HepG2 (cell line): ENCODE results near the gene TWNK. TPM values are rescaled to one million over a fixed set of nuclear protein-coding genes. Genes with fewer than 3 reads are reported as not detected.
A peak's percentile ranks its signal among the peaks of the same experiment; 100 is the strongest.

ENCODE experiments used
- ADNP ChIP-seq: sonication (generic); formaldehyde crosslinking; IDR thresholded peaks from 2 replicates; pipeline ENCODE4 v1.4.0; 2020; ENCODE audit warnings: missing genetic modification reagents
- ATF7-NPFF ChIP-seq: sonication (generic); formaldehyde crosslinking; IDR thresholded peaks from 2 replicates; pipeline ENCODE4 v1.8.1; 2023; ENCODE audit warnings: mild to moderate bottlenecking, low read depth, missing genetic modification reagents, moderate library complexity
- ATRX ChIP-seq: sonication (generic); formaldehyde crosslinking; IDR thresholded peaks from 2 replicates; pipeline ENCODE4 v1.4.0; 2020; ENCODE audit warnings: missing genetic modification reagents, borderline replicate concordance
- BRD4 ChIP-seq: sonication (generic); formaldehyde crosslinking; IDR thresholded peaks from 2 replicates; pipeline ENCODE4 v1.4.0; 2020; ENCODE audit warnings: missing genetic modification reagents
- CC2D1A ChIP-seq: sonication (generic); formaldehyde crosslinking; IDR thresholded peaks from 2 replicates; pipeline ENCODE4 v1.8.1; 2023; ENCODE audit warnings: mild to moderate bottlenecking, missing genetic modification reagents
- CEBPZ ChIP-seq: IDR thresholded peaks from 2 replicates; pipeline ENCODE4 v1.6.1; 2012; ENCODE audit warnings: low read length, improper control_type of control experiment
- NFYB ChIP-seq: sonication (generic); formaldehyde crosslinking; IDR thresholded peaks from 2 replicates; pipeline ENCODE4 v1.4.0; 2020; ENCODE audit warnings: missing genetic modification reagents
- PAX8 ChIP-seq: sonication (generic); formaldehyde crosslinking; IDR thresholded peaks from 2 replicates; pipeline ENCODE4 v1.8.0; 2022; ENCODE audit warnings: mild to moderate bottlenecking, missing genetic modification reagents, borderline replicate concordance
- PITX1 ChIP-seq: sonication (generic); formaldehyde crosslinking; IDR thresholded peaks from 2 replicates; pipeline ENCODE4 v1.5.1; 2020; ENCODE audit warnings: mild to moderate bottlenecking, missing genetic modification reagents
- RBM39 ChIP-seq: fragments of 200-400 bp; formaldehyde crosslinking; IDR thresholded peaks from one replicate; pipeline ENCODE4 v1.6.1; 2018; ENCODE audit warnings: antibody characterized with exemption, mild to moderate bottlenecking, low read depth, low read length; ENCODE audit not compliant: poor library complexity, severe bottlenecking
- RNF2 ChIP-seq: fragments of 450-650 bp; conservative IDR thresholded peaks from 2 replicates; pipeline ENCODE4 v1.6.1; 2016; ENCODE audit warnings: low read depth
- SMYD3 ChIP-seq: sonication (generic); formaldehyde crosslinking; IDR thresholded peaks from 2 replicates; pipeline ENCODE4 v1.8.1; 2023; ENCODE audit warnings: mild to moderate bottlenecking, missing genetic modification reagents
- XRCC5 ChIP-seq: fragments of 200-400 bp; formaldehyde crosslinking; optimal IDR thresholded peaks from 2 replicates; pipeline ENCODE3; 2017; ENCODE audit warnings: mild to moderate bottlenecking, low read length
- ZBTB21 ChIP-seq: sonication (generic); formaldehyde crosslinking; IDR thresholded peaks from 2 replicates; pipeline ENCODE4 v1.4.0; 2020; ENCODE audit warnings: missing genetic modification reagents
- ZFP90 ChIP-seq: sonication (generic); formaldehyde crosslinking; IDR thresholded peaks from 2 replicates; pipeline ENCODE4 v1.8.0; 2022; ENCODE audit warnings: missing genetic modification reagents, mild to moderate bottlenecking, inconsistent platforms, borderline replicate concordance
- ZNF143 ChIP-seq: sonication (generic); formaldehyde crosslinking; IDR thresholded peaks from 2 replicates; pipeline ENCODE4 v1.4.0; 2020; ENCODE audit warnings: missing genetic modification reagents
- ZNF446 ChIP-seq: sonication (generic); formaldehyde crosslinking; IDR thresholded peaks from 2 replicates; pipeline ENCODE4 v1.5.0; 2020; ENCODE audit warnings: mild to moderate bottlenecking, missing genetic modification reagents
- ZNF567 ChIP-seq: sonication (generic); formaldehyde crosslinking; IDR thresholded peaks from 2 replicates; pipeline ENCODE4 v1.8.1; 2023; ENCODE audit warnings: mild to moderate bottlenecking, missing genetic modification reagents, borderline replicate concordance
- ZNF605 ChIP-seq: sonication (generic); formaldehyde crosslinking; IDR thresholded peaks from 2 replicates; pipeline ENCODE4 v1.8.0; 2022; ENCODE audit warnings: mild to moderate bottlenecking, missing genetic modification reagents
- ZNF777 ChIP-seq: sonication (generic); formaldehyde crosslinking; IDR thresholded peaks from 2 replicates; pipeline ENCODE4 v1.4.0; 2020; ENCODE audit warnings: missing genetic modification reagents
- ZSCAN20 ChIP-seq: sonication (generic); formaldehyde crosslinking; IDR thresholded peaks from 2 replicates; pipeline ENCODE4 v1.4.0; 2020; ENCODE audit warnings: missing genetic modification reagents, mild to moderate bottlenecking, borderline replicate concordance
- polyA plus RNA-seq, 8 experiments: library from polyadenylated mRNA; depleted of rRNA in 3 of 8; stranded (reverse) in 7 of 8; unstranded in 1 of 8; fragments of >200 nt; fragmentation: Illumina TruSeq in 4 of 8; extraction: Trizol in 4 of 8; gene quantifications; 2 replicates each; pipeline versions ENCODE4 v1.2.1 to v1.2.3, GENCODE V29; 2011 to 2016; ENCODE audit warnings: low read depth in 4 of 8, missing spikeins in 1 of 8, mixed read lengths in 1 of 8; ENCODE audit not compliant: insufficient read depth in 1 of 8
- total RNA-seq, 5 experiments: library from RNA; depleted of rRNA; stranded (reverse); fragments of >200 nt; fragmentation: Illumina TruSeq; extraction: Trizol; gene quantifications; 2 replicates each; pipeline ENCODE4 v1.2.3, GENCODE V29; 2016; ENCODE audit warnings: low read depth in 1 of 5
- TF ChIP-seq, protein P1 (sequence below): IDR thresholded peaks from 2 replicates; pipeline ENCODE4 v1.4.0; 2020; ENCODE audit warnings: mild to moderate bottlenecking, missing genetic modification reagents
- TF ChIP-seq, protein P2 (sequence below): sonication (generic); formaldehyde crosslinking; IDR thresholded peaks from 2 replicates; pipeline ENCODE4 v1.5.0; 2020; ENCODE audit warnings: missing genetic modification reagents, mild to moderate bottlenecking, borderline replicate concordance

Gene TWNK
- total and polyA plus RNA-seq, 2 of the 13 experiments (the other 11 are each of a cell fraction or from before 2014, with no cell fraction given) = 10.7 to 16.5 TPM

DNA sequence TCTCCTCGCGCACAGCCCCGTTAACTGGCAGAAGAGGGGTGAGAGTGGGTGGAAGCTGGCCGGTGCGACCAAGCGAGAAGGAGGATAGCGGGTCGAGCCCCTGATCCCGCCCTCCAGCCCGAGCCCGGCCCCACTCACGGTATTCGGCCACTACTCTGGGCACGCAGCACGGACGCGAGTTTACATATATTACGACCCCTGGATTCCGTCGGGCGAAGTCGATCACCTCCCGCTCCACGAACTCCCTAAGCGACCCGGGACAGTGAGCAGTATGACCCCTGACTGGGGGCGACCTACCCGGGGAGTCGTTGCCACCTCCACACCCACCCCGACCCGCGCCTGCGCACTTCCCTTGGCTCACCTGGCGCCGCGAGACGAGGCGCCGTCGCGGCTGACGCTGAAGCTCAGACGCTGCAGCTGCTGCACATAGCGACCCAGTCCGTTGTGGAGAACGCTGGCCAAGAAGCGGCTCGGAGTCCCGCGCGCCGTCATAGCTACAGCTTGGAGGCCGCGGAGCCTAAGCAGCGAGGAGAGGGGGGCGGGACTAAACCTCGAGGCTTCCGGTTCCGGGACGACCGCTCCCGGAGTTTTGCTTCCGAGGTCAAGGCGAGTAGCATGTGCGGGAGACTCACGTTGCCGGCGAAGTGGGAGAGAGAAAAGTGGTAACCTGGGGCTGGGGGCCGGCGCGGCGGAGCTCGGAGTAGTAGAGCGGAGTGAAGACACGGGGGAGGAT is at the start of gene TWNK, which contains the start of gene MRPL43 (continued):
- no peak for TF ChIP-seq CEBPZ
- peak; percentile 92 for TF ChIP-seq SMYD3 (CRISPR knock-in tag)
- no peak for TF ChIP-seq NFYB (CRISPR knock-in tag)
- TF ChIP-seq ATF7-NPFF (CRISPR knock-in tag) = peak; percentile 24; the same call in 1 of the 2 replicates
- no peak for TF ChIP-seq ADNP (CRISPR knock-in tag)
- peak; percentile 74 for TF ChIP-seq RBM39
- peak; percentile 51; the same call in 1 of the 2 replicates for TF ChIP-seq ZNF777
- TF ChIP-seq, protein P1, sequence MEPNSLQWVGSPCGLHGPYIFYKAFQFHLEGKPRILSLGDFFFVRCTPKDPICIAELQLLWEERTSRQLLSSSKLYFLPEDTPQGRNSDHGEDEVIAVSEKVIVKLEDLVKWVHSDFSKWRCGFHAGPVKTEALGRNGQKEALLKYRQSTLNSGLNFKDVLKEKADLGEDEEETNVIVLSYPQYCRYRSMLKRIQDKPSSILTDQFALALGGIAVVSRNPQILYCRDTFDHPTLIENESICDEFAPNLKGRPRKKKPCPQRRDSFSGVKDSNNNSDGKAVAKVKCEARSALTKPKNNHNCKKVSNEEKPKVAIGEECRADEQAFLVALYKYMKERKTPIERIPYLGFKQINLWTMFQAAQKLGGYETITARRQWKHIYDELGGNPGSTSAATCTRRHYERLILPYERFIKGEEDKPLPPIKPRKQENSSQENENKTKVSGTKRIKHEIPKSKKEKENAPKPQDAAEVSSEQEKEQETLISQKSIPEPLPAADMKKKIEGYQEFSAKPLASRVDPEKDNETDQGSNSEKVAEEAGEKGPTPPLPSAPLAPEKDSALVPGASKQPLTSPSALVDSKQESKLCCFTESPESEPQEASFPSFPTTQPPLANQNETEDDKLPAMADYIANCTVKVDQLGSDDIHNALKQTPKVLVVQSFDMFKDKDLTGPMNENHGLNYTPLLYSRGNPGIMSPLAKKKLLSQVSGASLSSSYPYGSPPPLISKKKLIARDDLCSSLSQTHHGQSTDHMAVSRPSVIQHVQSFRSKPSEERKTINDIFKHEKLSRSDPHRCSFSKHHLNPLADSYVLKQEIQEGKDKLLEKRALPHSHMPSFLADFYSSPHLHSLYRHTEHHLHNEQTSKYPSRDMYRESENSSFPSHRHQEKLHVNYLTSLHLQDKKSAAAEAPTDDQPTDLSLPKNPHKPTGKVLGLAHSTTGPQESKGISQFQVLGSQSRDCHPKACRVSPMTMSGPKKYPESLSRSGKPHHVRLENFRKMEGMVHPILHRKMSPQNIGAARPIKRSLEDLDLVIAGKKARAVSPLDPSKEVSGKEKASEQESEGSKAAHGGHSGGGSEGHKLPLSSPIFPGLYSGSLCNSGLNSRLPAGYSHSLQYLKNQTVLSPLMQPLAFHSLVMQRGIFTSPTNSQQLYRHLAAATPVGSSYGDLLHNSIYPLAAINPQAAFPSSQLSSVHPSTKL (CRISPR knock-in tag) = peak; percentile 31; the same call in 1 of the 2 replicates
- no peak for TF ChIP-seq CC2D1A (CRISPR knock-in tag)
- no peak for TF ChIP-seq ZNF567
- TF ChIP-seq BRD4 (CRISPR knock-in tag) = peak; percentile 51; the same call in 1 of the 2 replicates
- TF ChIP-seq RNF2 = peak; percentile 85
- TF ChIP-seq ZBTB21 (CRISPR knock-in tag) = no peak
- no peak for TF ChIP-seq PAX8 (CRISPR knock-in tag)
- no peak for TF ChIP-seq XRCC5
- no peak for TF ChIP-seq ZNF446 (CRISPR knock-in tag)
- TF ChIP-seq PITX1 (CRISPR knock-in tag) = peak; percentile 78
- TF ChIP-seq ZFP90 = no peak
- TF ChIP-seq ZNF143 = no peak; the same call in 1 of the 2 replicates
- peak; percentile 80; the same call in 1 of the 2 replicates for TF ChIP-seq ZNF605 (CRISPR knock-in tag)
- TF ChIP-seq, protein P2, sequence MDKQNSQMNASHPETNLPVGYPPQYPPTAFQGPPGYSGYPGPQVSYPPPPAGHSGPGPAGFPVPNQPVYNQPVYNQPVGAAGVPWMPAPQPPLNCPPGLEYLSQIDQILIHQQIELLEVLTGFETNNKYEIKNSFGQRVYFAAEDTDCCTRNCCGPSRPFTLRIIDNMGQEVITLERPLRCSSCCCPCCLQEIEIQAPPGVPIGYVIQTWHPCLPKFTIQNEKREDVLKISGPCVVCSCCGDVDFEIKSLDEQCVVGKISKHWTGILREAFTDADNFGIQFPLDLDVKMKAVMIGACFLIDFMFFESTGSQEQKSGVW = no peak
- no peak for TF ChIP-seq ATRX (CRISPR knock-in tag)
- TF ChIP-seq ZSCAN20 (CRISPR knock-in tag) = peak; percentile 20; the same call in 1 of the 2 replicates
